Stimulated activated CD8-positive, alpha-beta memory T cell treated with anti-CD3 and anti-CD28 coated beads, Interleukin-4, amount 100 ng/mL, for 24 hours (primary cell): ENCODE measurements around the gene SYS1.
A peak's percentile ranks its signal among the peaks of the same experiment; 100 is the strongest.
"Not testable (repeated sequence)": the region's sequence is repeated elsewhere in the genome, so short reads cannot be mapped to it uniquely, and the experiment has no call there.

Source experiments
- DNase-seq: peaks from one replicate; pipeline ENCODE4 v3.0.0-alpha.2; 2020; ENCODE audit warnings: low read depth

The SYS1 gene

GRCh38 chr20:45340236-45340847, 22.6 kb upstream of the SYS1 start:
- no peak for DNase-seq

GRCh38 chr20:45340951-45341350, 22.0 kb upstream of the SYS1 start:
- no peak for DNase-seq

GRCh38 chr20:45341579-45341938, 21.4 kb upstream of the SYS1 start:
- DNase-seq = no peak

- DNase-seq = no peak
These were observed 20.8 kb upstream of the SYS1 start for GRCh38 chr20:45341939-45342854.

GRCh38 chr20:45342855-45343531, 20.0 kb upstream of the SYS1 start:
- DNase-seq = no peak

- DNase-seq = no peak
These were observed 19.3 kb upstream of the SYS1 start for GRCh38 chr20:45343532-45344167.

GRCh38 chr20:45344168-45344860, 18.6 kb upstream of the SYS1 start:
- DNase-seq = no peak

- DNase-seq = no peak
These were observed 17.6 kb upstream of the SYS1 start for GRCh38 chr20:45345104-45345936.

GRCh38 chr20:45346291-45346718, 16.7 kb upstream of the SYS1 start:
- no peak for DNase-seq

GRCh38 chr20:45346851-45347250, 16.1 kb upstream of the SYS1 start:
- DNase-seq = no peak

GRCh38 chr20:45347297-45347935, 15.5 kb upstream of the SYS1 start:
- DNase-seq = no peak

- peak; percentile 45 for DNase-seq
These were observed 14.8 kb upstream of the SYS1 start, which contains the start of gene SDC4 for GRCh38 chr20:45347936-45348778. TSS of gene SDC4 (minus strand) at chr20:45348424. CDS start at chr20:45348384, 40 bp downstream.

GRCh38 chr20:45350217-45350616, 12.7 kb upstream of the SYS1 start:
- no peak for DNase-seq

- DNase-seq = not testable (repeated sequence)
These were observed 12.2 kb upstream of the SYS1 start for GRCh38 chr20:45350795-45351194.

- DNase-seq = no peak
These were observed 10.2 kb upstream of the SYS1 start for GRCh38 chr20:45352729-45353128.

GRCh38 chr20:45353746-45354145, 9.2 kb upstream of the SYS1 start:
- no peak for DNase-seq

- no peak for DNase-seq
These were observed 8.3 kb upstream of the SYS1 start for GRCh38 chr20:45354423-45355208.
